SK-N-SH treated with all-trans-retinoic acid at 6 μM for 48 hours (cell line): ENCODE measurements around the gene EWSR1.

Experiments used
- ATAC-seq: fragments of 200-7000 bp; cut with Tn5 transposase; 3 replicates; pipeline ENCODE4 v1.9.1; 2020; ENCODE audit warnings: mild to moderate bottlenecking, moderate library complexity
- BACH2 ChIP-seq: fragments of 250-450 bp; sonication (Bioruptor Pico); IDR thresholded peaks from 2 replicates; pipeline ENCODE4 v1.9.0; 2021; ENCODE audit warnings: mild to moderate bottlenecking, borderline replicate concordance
- CSDC2 ChIP-seq: fragments of 250-450 bp; sonication (Bioruptor Pico); IDR thresholded peaks from 2 replicates; pipeline ENCODE4 v1.5.0; 2020; ENCODE audit warnings: mild to moderate bottlenecking, moderate library complexity
- ESRRG ChIP-seq: fragments of 250-450 bp; sonication (Bioruptor Pico); IDR thresholded peaks from 2 replicates; pipeline ENCODE4 v1.6.1; 2021; ENCODE audit warnings: mild to moderate bottlenecking
- GLIS3 ChIP-seq: fragments of 250-450 bp; sonication (Bioruptor Pico); IDR thresholded peaks from 2 replicates; pipeline ENCODE4 v1.5.0; 2020; ENCODE audit warnings: mild to moderate bottlenecking, moderate library complexity
- ISL1 ChIP-seq: fragments of 250-450 bp; sonication (Bioruptor Pico); IDR thresholded peaks from 2 replicates; pipeline ENCODE4 v2.1.2; 2022; ENCODE audit warnings: mild to moderate bottlenecking, moderate library complexity
- OSR1 ChIP-seq: fragments of 250-450 bp; sonication (Bioruptor Pico); IDR thresholded peaks from 2 replicates; pipeline ENCODE4 v1.8.0; 2022; ENCODE audit warnings: moderate library complexity, mild to moderate bottlenecking, inconsistent platforms
- PPARA ChIP-seq: fragments of 250-450 bp; sonication (Bioruptor Pico); IDR thresholded peaks from 2 replicates; pipeline ENCODE4 v1.5.0; 2020; ENCODE audit warnings: mild to moderate bottlenecking, borderline replicate concordance
- RARB ChIP-seq: fragments of 250-450 bp; sonication (Bioruptor Pico); IDR thresholded peaks from 2 replicates; pipeline ENCODE4 v1.8.0; 2021; ENCODE audit warnings: mild to moderate bottlenecking, moderate library complexity
- SNAI2 ChIP-seq: fragments of 250-450 bp; sonication (Bioruptor Pico); IDR thresholded peaks from 2 replicates; pipeline ENCODE4 v1.5.0; 2020; ENCODE audit warnings: mild to moderate bottlenecking, moderate library complexity
- TCF4 ChIP-seq: fragments of 250-450 bp; sonication (Bioruptor Pico); IDR thresholded peaks from 2 replicates; pipeline ENCODE4 v1.8.0; 2021; ENCODE audit warnings: mild to moderate bottlenecking, moderate library complexity, borderline replicate concordance
- TOX ChIP-seq: fragments of 250-450 bp; sonication (Bioruptor Pico); IDR thresholded peaks from 2 replicates; pipeline ENCODE4 v1.8.0; 2021; ENCODE audit warnings: mild to moderate bottlenecking, moderate library complexity, borderline replicate concordance
- ZC3H10 ChIP-seq: fragments of 250-450 bp; sonication (Bioruptor Pico); IDR thresholded peaks from 2 replicates; pipeline ENCODE4 v1.5.1; 2021; ENCODE audit warnings: mild to moderate bottlenecking, moderate library complexity
- ZFP3 ChIP-seq: fragments of 250-450 bp; sonication (Bioruptor Pico); IDR thresholded peaks from 2 replicates; pipeline ENCODE4 v1.5.0; 2020; ENCODE audit warnings: mild to moderate bottlenecking, moderate library complexity
- ZFP30 ChIP-seq: fragments of 450-650 bp; formaldehyde crosslinking; IDR thresholded peaks from 2 replicates; pipeline ENCODE4 v1.5.0; 2022; ENCODE audit warnings: mild to moderate bottlenecking, moderate library complexity
- ZNF565 ChIP-seq: fragments of 450-650 bp; formaldehyde crosslinking; conservative IDR thresholded peaks from 2 replicates; pipeline ENCODE4 v1.5.0; 2020; ENCODE audit warnings: low read depth, mild to moderate bottlenecking, moderate library complexity
- ZNF8 ChIP-seq: fragments of 450-650 bp; formaldehyde crosslinking; IDR thresholded peaks from 2 replicates; pipeline ENCODE4 v1.5.0; 2020; ENCODE audit warnings: mild to moderate bottlenecking, moderate library complexity
- TF ChIP-seq, protein P1 (sequence below): fragments of 250-450 bp; sonication (Bioruptor Pico); IDR thresholded peaks from 2 replicates; pipeline ENCODE4 v1.5.0; 2020; ENCODE audit warnings: mild to moderate bottlenecking, moderate library complexity
- TF ChIP-seq, protein P2 (sequence below): fragments of 250-450 bp; sonication (Bioruptor Pico); IDR thresholded peaks from 2 replicates; pipeline ENCODE4 v1.5.1; 2021; ENCODE audit warnings: mild to moderate bottlenecking, moderate library complexity
- TF ChIP-seq, protein P3 (sequence below): fragments of 250-450 bp; sonication (Bioruptor Pico); IDR thresholded peaks from 2 replicates; pipeline ENCODE4 v1.8.0; 2021; ENCODE audit warnings: low read depth, mild to moderate bottlenecking, moderate library complexity, borderline replicate concordance
- TF ChIP-seq, protein P4 (sequence below): fragments of 250-450 bp; sonication (Bioruptor Pico); IDR thresholded peaks from 2 replicates; pipeline ENCODE4 v1.5.1; 2020; ENCODE audit warnings: low read depth, mild to moderate bottlenecking, moderate library complexity
- TF ChIP-seq, protein P5 (sequence below): fragments of 250-450 bp; sonication (Bioruptor Pico); IDR thresholded peaks from 2 replicates; pipeline ENCODE4 v1.8.0; 2020; ENCODE audit warnings: mild to moderate bottlenecking, moderate library complexity, borderline replicate concordance

The EWSR1 gene

DNA sequence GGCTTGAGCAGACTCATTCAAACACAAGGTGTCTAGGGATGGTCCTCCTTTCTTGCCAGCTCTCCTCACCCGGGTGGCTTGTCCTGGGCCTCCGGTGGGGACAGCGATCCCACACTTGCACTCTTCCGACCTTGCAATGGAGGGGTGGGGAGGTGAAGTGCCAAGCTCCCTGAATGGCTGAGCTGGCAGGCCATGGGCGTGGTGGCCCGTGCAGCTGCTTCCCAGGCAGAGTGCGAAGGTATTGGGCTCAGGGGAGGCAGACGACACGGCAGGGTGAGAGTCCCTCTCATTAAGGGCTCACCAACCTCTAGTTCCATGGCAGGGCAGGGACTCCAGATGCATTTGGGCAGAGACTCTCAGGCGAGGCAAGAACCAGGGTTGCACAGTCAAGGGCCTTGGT is 58.4 kb downstream of the EWSR1 start:
- TF ChIP-seq, protein P1, sequence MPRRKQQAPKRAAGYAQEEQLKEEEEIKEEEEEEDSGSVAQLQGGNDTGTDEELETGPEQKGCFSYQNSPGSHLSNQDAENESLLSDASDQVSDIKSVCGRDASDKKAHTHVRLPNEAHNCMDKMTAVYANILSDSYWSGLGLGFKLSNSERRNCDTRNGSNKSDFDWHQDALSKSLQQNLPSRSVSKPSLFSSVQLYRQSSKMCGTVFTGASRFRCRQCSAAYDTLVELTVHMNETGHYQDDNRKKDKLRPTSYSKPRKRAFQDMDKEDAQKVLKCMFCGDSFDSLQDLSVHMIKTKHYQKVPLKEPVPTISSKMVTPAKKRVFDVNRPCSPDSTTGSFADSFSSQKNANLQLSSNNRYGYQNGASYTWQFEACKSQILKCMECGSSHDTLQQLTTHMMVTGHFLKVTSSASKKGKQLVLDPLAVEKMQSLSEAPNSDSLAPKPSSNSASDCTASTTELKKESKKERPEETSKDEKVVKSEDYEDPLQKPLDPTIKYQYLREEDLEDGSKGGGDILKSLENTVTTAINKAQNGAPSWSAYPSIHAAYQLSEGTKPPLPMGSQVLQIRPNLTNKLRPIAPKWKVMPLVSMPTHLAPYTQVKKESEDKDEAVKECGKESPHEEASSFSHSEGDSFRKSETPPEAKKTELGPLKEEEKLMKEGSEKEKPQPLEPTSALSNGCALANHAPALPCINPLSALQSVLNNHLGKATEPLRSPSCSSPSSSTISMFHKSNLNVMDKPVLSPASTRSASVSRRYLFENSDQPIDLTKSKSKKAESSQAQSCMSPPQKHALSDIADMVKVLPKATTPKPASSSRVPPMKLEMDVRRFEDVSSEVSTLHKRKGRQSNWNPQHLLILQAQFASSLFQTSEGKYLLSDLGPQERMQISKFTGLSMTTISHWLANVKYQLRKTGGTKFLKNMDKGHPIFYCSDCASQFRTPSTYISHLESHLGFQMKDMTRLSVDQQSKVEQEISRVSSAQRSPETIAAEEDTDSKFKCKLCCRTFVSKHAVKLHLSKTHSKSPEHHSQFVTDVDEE = no peak
- TF ChIP-seq BACH2 = no peak
- no peak for TF ChIP-seq ISL1 (CRISPR knock-in tag)
- no peak for TF ChIP-seq CSDC2 (CRISPR knock-in tag)
- TF ChIP-seq OSR1 (CRISPR knock-in tag) = no peak
- no peak for TF ChIP-seq ESRRG (CRISPR knock-in tag)
- no peak for TF ChIP-seq GLIS3 (CRISPR knock-in tag)
- TF ChIP-seq TOX = no peak
- TF ChIP-seq PPARA (CRISPR knock-in tag) = no peak
- no peak for TF ChIP-seq ZNF565
- no peak for TF ChIP-seq ZFP3 (CRISPR knock-in tag)
- TF ChIP-seq ZFP30 (CRISPR knock-in tag) = no peak
- TF ChIP-seq ZNF8 (CRISPR knock-in tag) = no peak
- TF ChIP-seq, protein P2, sequence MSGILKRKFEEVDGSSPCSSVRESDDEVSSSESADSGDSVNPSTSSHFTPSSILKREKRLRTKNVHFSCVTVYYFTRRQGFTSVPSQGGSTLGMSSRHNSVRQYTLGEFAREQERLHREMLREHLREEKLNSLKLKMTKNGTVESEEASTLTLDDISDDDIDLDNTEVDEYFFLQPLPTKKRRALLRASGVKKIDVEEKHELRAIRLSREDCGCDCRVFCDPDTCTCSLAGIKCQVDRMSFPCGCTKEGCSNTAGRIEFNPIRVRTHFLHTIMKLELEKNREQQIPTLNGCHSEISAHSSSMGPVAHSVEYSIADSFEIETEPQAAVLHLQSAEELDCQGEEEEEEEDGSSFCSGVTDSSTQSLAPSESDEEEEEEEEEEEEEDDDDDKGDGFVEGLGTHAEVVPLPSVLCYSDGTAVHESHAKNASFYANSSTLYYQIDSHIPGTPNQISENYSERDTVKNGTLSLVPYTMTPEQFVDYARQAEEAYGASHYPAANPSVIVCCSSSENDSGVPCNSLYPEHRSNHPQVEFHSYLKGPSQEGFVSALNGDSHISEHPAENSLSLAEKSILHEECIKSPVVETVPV (CRISPR knock-in tag) = no peak
- TF ChIP-seq, protein P3, sequence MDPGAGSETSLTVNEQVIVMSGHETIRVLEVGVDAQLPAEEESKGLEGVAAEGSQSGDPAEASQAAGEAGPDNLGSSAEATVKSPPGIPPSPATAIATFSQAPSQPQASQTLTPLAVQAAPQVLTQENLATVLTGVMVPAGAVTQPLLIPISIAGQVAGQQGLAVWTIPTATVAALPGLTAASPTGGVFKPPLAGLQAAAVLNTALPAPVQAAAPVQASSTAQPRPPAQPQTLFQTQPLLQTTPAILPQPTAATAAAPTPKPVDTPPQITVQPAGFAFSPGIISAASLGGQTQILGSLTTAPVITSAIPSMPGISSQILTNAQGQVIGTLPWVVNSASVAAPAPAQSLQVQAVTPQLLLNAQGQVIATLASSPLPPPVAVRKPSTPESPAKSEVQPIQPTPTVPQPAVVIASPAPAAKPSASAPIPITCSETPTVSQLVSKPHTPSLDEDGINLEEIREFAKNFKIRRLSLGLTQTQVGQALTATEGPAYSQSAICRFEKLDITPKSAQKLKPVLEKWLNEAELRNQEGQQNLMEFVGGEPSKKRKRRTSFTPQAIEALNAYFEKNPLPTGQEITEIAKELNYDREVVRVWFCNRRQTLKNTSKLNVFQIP = no peak
- no peak for TF ChIP-seq TCF4 (CRISPR knock-in tag)
- TF ChIP-seq ZC3H10 = no peak
- TF ChIP-seq, protein P4, sequence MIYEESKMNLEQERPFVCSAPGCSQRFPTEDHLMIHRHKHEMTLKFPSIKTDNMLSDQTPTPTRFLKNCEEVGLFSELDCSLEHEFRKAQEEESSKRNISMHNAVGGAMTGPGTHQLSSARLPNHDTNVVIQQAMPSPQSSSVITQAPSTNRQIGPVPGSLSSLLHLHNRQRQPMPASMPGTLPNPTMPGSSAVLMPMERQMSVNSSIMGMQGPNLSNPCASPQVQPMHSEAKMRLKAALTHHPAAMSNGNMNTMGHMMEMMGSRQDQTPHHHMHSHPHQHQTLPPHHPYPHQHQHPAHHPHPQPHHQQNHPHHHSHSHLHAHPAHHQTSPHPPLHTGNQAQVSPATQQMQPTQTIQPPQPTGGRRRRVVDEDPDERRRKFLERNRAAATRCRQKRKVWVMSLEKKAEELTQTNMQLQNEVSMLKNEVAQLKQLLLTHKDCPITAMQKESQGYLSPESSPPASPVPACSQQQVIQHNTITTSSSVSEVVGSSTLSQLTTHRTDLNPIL (CRISPR knock-in tag) = no peak
- TF ChIP-seq, protein P5, sequence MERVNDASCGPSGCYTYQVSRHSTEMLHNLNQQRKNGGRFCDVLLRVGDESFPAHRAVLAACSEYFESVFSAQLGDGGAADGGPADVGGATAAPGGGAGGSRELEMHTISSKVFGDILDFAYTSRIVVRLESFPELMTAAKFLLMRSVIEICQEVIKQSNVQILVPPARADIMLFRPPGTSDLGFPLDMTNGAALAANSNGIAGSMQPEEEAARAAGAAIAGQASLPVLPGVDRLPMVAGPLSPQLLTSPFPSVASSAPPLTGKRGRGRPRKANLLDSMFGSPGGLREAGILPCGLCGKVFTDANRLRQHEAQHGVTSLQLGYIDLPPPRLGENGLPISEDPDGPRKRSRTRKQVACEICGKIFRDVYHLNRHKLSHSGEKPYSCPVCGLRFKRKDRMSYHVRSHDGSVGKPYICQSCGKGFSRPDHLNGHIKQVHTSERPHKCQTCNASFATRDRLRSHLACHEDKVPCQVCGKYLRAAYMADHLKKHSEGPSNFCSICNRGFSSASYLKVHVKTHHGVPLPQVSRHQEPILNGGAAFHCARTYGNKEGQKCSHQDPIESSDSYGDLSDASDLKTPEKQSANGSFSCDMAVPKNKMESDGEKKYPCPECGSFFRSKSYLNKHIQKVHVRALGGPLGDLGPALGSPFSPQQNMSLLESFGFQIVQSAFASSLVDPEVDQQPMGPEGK = no peak
- no peak for ATAC-seq

DNA sequence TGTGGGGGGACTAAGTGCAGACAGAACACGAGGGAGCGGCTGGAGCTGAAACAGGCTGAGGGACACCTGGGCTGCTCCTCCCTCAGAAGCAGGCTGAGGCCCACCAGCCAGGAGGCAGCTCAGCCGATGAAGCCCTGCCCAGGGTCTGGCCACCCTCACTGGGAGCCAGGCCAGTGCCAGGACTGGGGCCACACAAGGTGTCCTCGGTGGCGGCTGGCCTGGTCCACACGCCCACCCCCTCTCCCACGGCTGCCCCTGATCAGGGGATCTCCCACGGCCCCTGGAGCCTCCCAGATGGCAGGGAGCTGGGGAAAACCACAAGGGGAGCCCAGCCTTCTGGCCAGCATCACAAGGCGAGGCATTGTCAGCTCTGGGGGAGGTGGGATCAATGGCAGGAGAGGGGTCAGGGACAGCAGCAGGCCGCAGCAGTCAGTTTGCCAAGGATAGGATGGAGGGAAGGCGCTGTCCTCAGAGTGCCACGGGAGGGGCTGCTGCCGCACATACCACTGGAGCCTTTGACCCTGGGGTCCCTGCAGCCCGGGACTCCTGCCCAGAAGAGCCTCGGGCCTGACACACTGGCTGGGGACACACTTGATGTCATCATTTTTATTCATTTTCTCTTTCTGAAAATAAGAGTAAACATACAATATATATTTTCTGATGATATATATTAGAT is 59.2 kb downstream of the EWSR1 start:
- ATAC-seq = no peak
- no peak for TF ChIP-seq TCF4 (CRISPR knock-in tag)
- no peak for TF ChIP-seq SNAI2 (CRISPR knock-in tag)
- TF ChIP-seq RARB (CRISPR knock-in tag) = no peak
- no peak for TF ChIP-seq GLIS3 (CRISPR knock-in tag)
- no peak for TF ChIP-seq ZFP30 (CRISPR knock-in tag)
- TF ChIP-seq, protein P1 = no peak
- TF ChIP-seq PPARA (CRISPR knock-in tag) = no peak
- TF ChIP-seq, protein P3 = no peak
- TF ChIP-seq ZFP3 (CRISPR knock-in tag) = no peak
- TF ChIP-seq ZNF565 = no peak
- no peak for TF ChIP-seq TOX
- TF ChIP-seq, all 23 proteins: peak for 0
